Measurements from ENCODE around the gene MYOM1. TPM values are rescaled to one million over a fixed set of nuclear protein-coding genes. Genes with fewer than 3 reads are reported as not detected.
A peak's percentile ranks its signal among the peaks of the same experiment; 100 is the strongest.

MYOM1 gene
- total RNA-seq, 2 experiments from 2014 or later: 0.74 to 1.5 TPM

DNA sequence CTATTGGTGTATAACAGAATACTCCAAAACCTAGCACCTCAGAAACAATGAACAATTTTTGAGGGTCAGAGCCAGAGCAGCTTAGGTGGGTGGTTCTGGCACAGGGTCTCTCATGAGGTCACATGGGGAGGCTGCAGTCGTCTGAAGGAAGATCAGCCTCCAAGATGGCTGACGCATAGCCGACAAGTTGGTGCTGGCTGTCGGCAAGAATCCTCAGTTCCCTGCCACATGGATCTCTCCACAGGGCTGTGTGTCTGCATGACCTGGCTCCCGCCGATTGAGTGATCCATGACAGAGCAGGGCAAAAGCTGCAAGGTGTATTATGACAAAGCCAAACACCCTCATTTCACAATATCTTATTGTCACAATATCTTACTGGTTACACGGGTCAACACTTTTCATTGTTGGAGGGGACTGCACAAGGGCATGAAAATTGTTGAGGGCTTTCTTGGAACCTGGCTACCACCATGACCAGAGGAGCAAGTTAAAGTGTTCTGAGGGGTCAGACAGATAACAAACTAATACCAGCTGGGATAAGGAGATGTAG lies 46.4 kb upstream of the MYOM1 start:
- TF ChIP-seq, protein P1, sequence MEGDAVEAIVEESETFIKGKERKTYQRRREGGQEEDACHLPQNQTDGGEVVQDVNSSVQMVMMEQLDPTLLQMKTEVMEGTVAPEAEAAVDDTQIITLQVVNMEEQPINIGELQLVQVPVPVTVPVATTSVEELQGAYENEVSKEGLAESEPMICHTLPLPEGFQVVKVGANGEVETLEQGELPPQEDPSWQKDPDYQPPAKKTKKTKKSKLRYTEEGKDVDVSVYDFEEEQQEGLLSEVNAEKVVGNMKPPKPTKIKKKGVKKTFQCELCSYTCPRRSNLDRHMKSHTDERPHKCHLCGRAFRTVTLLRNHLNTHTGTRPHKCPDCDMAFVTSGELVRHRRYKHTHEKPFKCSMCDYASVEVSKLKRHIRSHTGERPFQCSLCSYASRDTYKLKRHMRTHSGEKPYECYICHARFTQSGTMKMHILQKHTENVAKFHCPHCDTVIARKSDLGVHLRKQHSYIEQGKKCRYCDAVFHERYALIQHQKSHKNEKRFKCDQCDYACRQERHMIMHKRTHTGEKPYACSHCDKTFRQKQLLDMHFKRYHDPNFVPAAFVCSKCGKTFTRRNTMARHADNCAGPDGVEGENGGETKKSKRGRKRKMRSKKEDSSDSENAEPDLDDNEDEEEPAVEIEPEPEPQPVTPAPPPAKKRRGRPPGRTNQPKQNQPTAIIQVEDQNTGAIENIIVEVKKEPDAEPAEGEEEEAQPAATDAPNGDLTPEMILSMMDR (IDR thresholded peaks at IDR 0.05): no peak
- ATAC-seq (ENCODE audit: poor library complexity) (no peak), DNase-seq (no peak)
- ChIA-PET POLR2A (interaction anchor here (0.9 to 5.1 kb wide), 3 partner anchors 16 to 328 kb away, joined by 3 to 80 read pairs (median 8); partner anchors contain the start of gene MYL12A), CTCF (interaction anchor here (0.7 to 1.7 kb wide), 5 partner anchors 11 to 400 kb away, joined by 3 to 7 read pairs (median 4); no protein-coding TSS in a partner anchor)
- Mint-ChIP-seq H3K9me3 (no peaks in the 10 kb centered on the region), H3K4me3 (peak overlapping the region; percentile 5), H3K27me3 (no peaks in the 10 kb centered on the region), H3K4me1 (ENCODE audit: low read depth) (peaks cover 90% of the 10 kb centered on the region), H3K36me3 (ENCODE audit: low read depth) (peaks cover 17% of the 10 kb centered on the region), H3K27ac (peak overlapping the region; percentile 100)
- Histone ChIP-seq H3K4me3 (ENCODE audit: low read length) (no peak overlapping the region), H3K27me3 (ENCODE audit: control insufficient read depth in 1 of 2, insufficient read depth in 2 of 2, low read length in 2 of 2) (no peaks in the 10 kb centered on the region), H3K9me3 (ENCODE audit: control insufficient read depth in 1 of 2, insufficient read depth in 1 of 2, low read length in 2 of 2) (no peaks in the 10 kb centered on the region), H3K27ac (ENCODE audit: low read depth in 1 of 2, low read length in 2 of 2) (no peak overlapping the region), H3K4me1 (ENCODE audit: insufficient read depth, low read length) (peaks cover 47% of the 10 kb centered on the region), H3K36me3 (ENCODE audit: insufficient read depth, low read length) (no peaks in the 10 kb centered on the region)
- intact Hi-C loops (cut with DNase I, micrococcal nuclease): no loop called here

DNA sequence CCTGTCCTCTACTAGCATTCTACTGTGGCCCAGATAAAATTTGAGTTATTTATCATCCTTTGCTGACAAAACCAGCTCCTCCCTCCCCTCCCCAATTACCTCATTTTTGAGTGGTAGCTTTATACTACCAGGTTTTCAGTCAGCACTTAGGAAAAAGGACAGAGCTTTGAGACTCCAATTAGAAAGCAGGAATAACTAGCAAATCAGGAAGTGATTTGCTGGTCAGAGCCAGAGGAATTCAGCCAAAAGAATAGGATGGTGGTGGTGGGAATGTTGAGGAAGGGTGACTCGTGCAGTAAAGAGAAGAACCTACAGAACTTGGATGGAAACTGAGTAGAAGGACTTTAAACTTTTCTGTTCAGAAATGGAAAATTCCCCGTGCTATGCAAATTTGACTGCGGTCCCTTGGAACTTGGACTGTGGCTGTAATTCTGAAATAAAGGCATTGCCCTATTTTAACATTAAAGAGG lies 45.8 kb upstream of the MYOM1 start:
- H3K27me3 ChIP-seq (ENCODE audit: control insufficient read depth in 1 of 2, insufficient read depth in 2 of 2, low read length in 2 of 2): no peaks in the 10 kb centered on the region
- Mint-ChIP-seq H3K27ac (peak overlapping the region; percentile 100), H3K9me3 (no peaks in the 10 kb centered on the region), H3K27me3 (no peaks in the 10 kb centered on the region), H3K4me3 (peak overlapping the region; percentile 54), H3K36me3 (ENCODE audit: low read depth) (peaks cover 22% of the 10 kb centered on the region), H3K4me1 (ENCODE audit: low read depth) (peaks cover 90% of the 10 kb centered on the region)
- CTCF ChIA-PET: interaction anchor here (0.9 to 1.7 kb wide), 4 partner anchors 13 to 328 kb away, joined by 3 to 6 read pairs (median 4); no protein-coding TSS in a partner anchor
- POLR2A ChIA-PET: interaction anchor here (0.9 to 5.1 kb wide), 3 partner anchors 16 to 328 kb away, joined by 3 to 80 read pairs (median 8); partner anchors contain the start of gene MYL12A
- H3K27ac ChIP-seq (ENCODE audit: low read depth in 1 of 2, low read length in 2 of 2): peak overlapping the region in 1 of 2 donors; percentile 16
- ATAC-seq (ENCODE audit: poor library complexity) (no peak), DNase-seq (no peak)
- H3K36me3 ChIP-seq (ENCODE audit: insufficient read depth, low read length): no peaks in the 10 kb centered on the region
- no peaks in the 10 kb centered on the region for H3K9me3 ChIP-seq (ENCODE audit: control insufficient read depth in 1 of 2, insufficient read depth in 1 of 2, low read length in 2 of 2)
- H3K4me1 ChIP-seq (ENCODE audit: insufficient read depth, low read length): peaks cover 50% of the 10 kb centered on the region
- TF ChIP-seq, protein P1 (IDR thresholded peaks at IDR 0.05): no peak
- H3K4me3 ChIP-seq (ENCODE audit: low read length): no peak overlapping the region
- intact Hi-C loops (cut with DNase I, micrococcal nuclease): no loop called here

DNA sequence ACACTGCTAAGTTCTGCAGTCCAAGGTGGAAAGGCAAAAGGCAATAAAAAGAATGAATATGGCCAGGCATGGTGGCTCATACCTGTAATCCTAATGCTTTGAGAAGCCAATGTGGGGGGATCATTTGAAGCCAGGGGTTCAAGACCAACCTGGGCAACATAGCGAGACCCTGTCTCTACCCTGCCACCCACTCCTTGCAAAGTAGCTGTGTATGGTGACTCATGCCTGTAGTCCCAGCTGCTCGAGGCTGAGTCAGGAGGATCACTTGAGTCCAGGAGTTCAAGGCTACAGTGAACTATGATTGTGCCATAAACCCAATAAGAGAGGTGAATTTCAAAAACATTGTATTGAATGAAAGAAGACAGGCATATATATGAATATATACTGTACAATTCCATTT lies 44.6 kb upstream of the MYOM1 start:
- no peak overlapping the region for H3K27ac ChIP-seq (ENCODE audit: low read depth in 1 of 2, low read length in 2 of 2)
- peak overlapping the region; percentile 54 for H3K4me3 Mint-ChIP-seq

More for the DNA sequence above, 44.6 kb upstream of the MYOM1 start:
- ChIA-PET POLR2A (interaction anchor here (0.6 to 5.1 kb wide), 5 partner anchors 10 to 391 kb away, joined by 3 to 80 read pairs (median 8); partner anchors contain the start of gene MYL12A), CTCF (interaction anchor here (1.0 to 1.7 kb wide), 4 partner anchors 9 to 190 kb away, joined by 3 to 6 read pairs (median 4); no protein-coding TSS in a partner anchor)
- H3K27me3 ChIP-seq (ENCODE audit: control insufficient read depth in 1 of 2, insufficient read depth in 2 of 2, low read length in 2 of 2): no peaks in the 10 kb centered on the region
- Mint-ChIP-seq H3K27ac (peak overlapping the region; percentile 100), H3K27me3 (no peaks in the 10 kb centered on the region), H3K4me1 (ENCODE audit: low read depth) (peaks cover 88% of the 10 kb centered on the region), H3K9me3 (no peaks in the 10 kb centered on the region), H3K36me3 (ENCODE audit: low read depth) (peaks cover 26% of the 10 kb centered on the region)
- peak in 2 of 14 experiments; percentile 24 to 38 for DNase-seq
- no peaks in the 10 kb centered on the region for H3K36me3 ChIP-seq (ENCODE audit: insufficient read depth, low read length)
- H3K9me3 ChIP-seq (ENCODE audit: control insufficient read depth in 1 of 2, insufficient read depth in 1 of 2, low read length in 2 of 2): no peaks in the 10 kb centered on the region
- H3K4me3 ChIP-seq (ENCODE audit: low read length): peak overlapping the region; percentile 68
- intact Hi-C loops (cut with DNase I, micrococcal nuclease): loop anchor here (5.0 kb wide), 3 partner anchors 183 to 338 kb away; partner anchors contain the start of gene TGIF1 (in 1 of the 2)
- TF ChIP-seq, protein P1 (IDR thresholded peaks at IDR 0.05): no peak
- peaks cover 53% of the 10 kb centered on the region for H3K4me1 ChIP-seq (ENCODE audit: insufficient read depth, low read length)
- ATAC-seq (ENCODE audit: poor library complexity): no peak

Measured in CD4-positive, alpha-beta T cell (primary cell).